H1 (cell line): ENCODE data around the gene PRKAG1. TPM values are rescaled to one million over a fixed set of nuclear protein-coding genes. Genes with fewer than 3 reads are reported as not detected.
A peak's percentile ranks its signal among the peaks of the same experiment; 100 is the strongest.

Experiments used
- CTCF ChIA-PET: fragments of 300-600 bp; sonication (Branson Sonifier 250); formaldehyde crosslinking; loops from one replicate; lab custom pipeline; 2021; ENCODE audit not compliant: partially characterized antibody; lab: Charles Lee
- POLR2A ChIA-PET: fragments of 300-600 bp; sonication (Branson Sonifier 250); formaldehyde crosslinking; loops from one replicate; lab custom pipeline; 2021; ENCODE audit warnings: inconsistent platforms; ENCODE audit not compliant: partially characterized antibody; lab: Charles Lee
- DNase-seq, 2 experiments: peaks; one replicate each; pipeline versions ENCODE4 v3.0.0 to v3.0.0-alpha.2; 2010 to 2022; ENCODE audit warnings: low spot score in 2 of 2, low read depth in 1 of 2, mixed read lengths in 1 of 2
- FAIRE-seq: peaks from 2 replicates; lab custom pipeline; 2011; peaks lifted over from hg19 to GRCh38; lab: Jason Lieb, UNC
- H2AFZ ChIP-seq: 2 replicates; pipeline ENCODE4 v1.8.1; 2012; ENCODE audit warnings: low read length, inconsistent platforms
- H2AK5ac ChIP-seq: 2 replicates; pipeline ENCODE4 v1.6.1; 2013; ENCODE audit warnings: low read depth, low read length
- H2BK120ac ChIP-seq: replicated peaks from 2 replicates; pipeline ENCODE3; 2013; ENCODE audit warnings: low read depth, low read length, inconsistent platforms
- H2BK12ac ChIP-seq: 2 replicates; pipeline ENCODE4 v1.6.1; 2013; ENCODE audit warnings: low read depth, low read length
- H2BK15ac ChIP-seq: 2 replicates; pipeline ENCODE4 v1.6.1; 2013; ENCODE audit warnings: low read length
- H2BK20ac ChIP-seq: 2 replicates; pipeline ENCODE4 v1.6.1; 2013; ENCODE audit warnings: low read length
- H2BK5ac ChIP-seq: 2 replicates; pipeline ENCODE4 v1.6.1; 2013; ENCODE audit warnings: low read depth, low read length
- H3K14ac ChIP-seq: 2 replicates; pipeline ENCODE4 v1.6.1; 2013; ENCODE audit warnings: inconsistent platforms; ENCODE audit not compliant: insufficient read length
- H3K18ac ChIP-seq: 2 replicates; pipeline ENCODE4 v1.6.1; 2013; ENCODE audit warnings: low read length; ENCODE audit errors: extremely low read depth
- H3K23ac ChIP-seq: 2 replicates; pipeline ENCODE4 v1.6.1; 2013; ENCODE audit warnings: inconsistent platforms; ENCODE audit not compliant: insufficient read length
- H3K23me2 ChIP-seq: 2 replicates; pipeline ENCODE4 v1.6.1; 2013; ENCODE audit warnings: low read depth, low read length
- H3K27ac ChIP-seq: 2 replicates; pipeline ENCODE4 v1.6.1; 2011; ENCODE audit warnings: low read depth, low read length, inconsistent platforms
- H3K27me3 ChIP-seq, 4 experiments: replicated peaks in 1 of 4; 1 replicate in 1 of 4; 2 replicates in 3 of 4; pipeline versions ENCODE4 v1.6.1 to v1.8.1; 2011 to 2013; ENCODE audit warnings: low read length in 3 of 4, mild to moderate bottlenecking in 3 of 4, inconsistent platforms in 2 of 4, mixed read lengths in 2 of 4, moderate library complexity in 1 of 4; ENCODE audit not compliant: control insufficient read depth in 3 of 4, insufficient read depth in 3 of 4; ENCODE audit errors: extremely low read depth in 1 of 4
- H3K36me3 ChIP-seq, 4 experiments: 2 replicates each; pipeline versions ENCODE4 v1.6.1 to v1.8.1; 2011 to 2013; ENCODE audit warnings: mild to moderate bottlenecking in 4 of 4, low read length in 3 of 4, moderate library complexity in 2 of 4, control low read depth in 1 of 4, inconsistent platforms in 1 of 4; ENCODE audit not compliant: insufficient read depth in 4 of 4, control insufficient read depth in 2 of 4
- H3K4ac ChIP-seq: replicated peaks from 2 replicates; pipeline ENCODE3; 2013; ENCODE audit warnings: low read length, low read depth, mixed read lengths, inconsistent platforms; ENCODE audit not compliant: insufficient read length
- H3K4me1 ChIP-seq, 4 experiments: replicated peaks in 1 of 4; 1 replicate in 1 of 4; 2 replicates in 3 of 4; pipeline versions ENCODE4 v1.6.1 to v1.8.1; 2011 to 2013; ENCODE audit warnings: low read length in 3 of 4, inconsistent platforms in 2 of 4, mixed read lengths in 1 of 4; ENCODE audit not compliant: insufficient read depth in 4 of 4, control insufficient read depth in 3 of 4
- H3K4me2 ChIP-seq, 2 experiments: 2 replicates each; pipeline versions ENCODE4 v1.6.1 to v1.8.1; 2011 to 2013; ENCODE audit warnings: low read depth in 2 of 2, low read length in 2 of 2, control low read depth in 1 of 2, inconsistent platforms in 1 of 2, mild to moderate bottlenecking in 1 of 2; ENCODE audit not compliant: insufficient read depth in 1 of 2
- H3K4me3 ChIP-seq, 4 experiments: fragments of 200-600, 300-600 bp in 1 of 4; sonication (generic), shearing (Covaris generic), sonication (Bioruptor Twin) in 1 of 4; 2 replicates each; pipeline versions ENCODE4 v1.5.1 to v1.8.1; 2011 to 2016; ENCODE audit warnings: low read length in 4 of 4, low read depth in 3 of 4, control low read depth in 2 of 4, inconsistent platforms in 2 of 4, mild to moderate bottlenecking in 2 of 4, mixed read lengths in 1 of 4, moderate library complexity in 1 of 4; ENCODE audit not compliant: insufficient read depth in 2 of 4; ENCODE audit errors: extremely low read depth in 1 of 4
- H3K56ac ChIP-seq: replicated peaks from 2 replicates; pipeline ENCODE3; 2013; ENCODE audit warnings: low read depth, mild to moderate bottlenecking, mixed read lengths, low read length, inconsistent platforms; ENCODE audit not compliant: insufficient read length
- H3K79me1 ChIP-seq: 2 replicates; pipeline ENCODE4 v1.6.1; 2013; ENCODE audit warnings: low read depth, low read length, control low read depth
- H3K79me2 ChIP-seq, 2 experiments: 2 replicates each; pipeline versions ENCODE4 v1.6.1 to v1.8.1; 2012 to 2013; ENCODE audit warnings: low read length in 2 of 2, mild to moderate bottlenecking in 2 of 2, inconsistent platforms in 1 of 2; ENCODE audit not compliant: insufficient read depth in 2 of 2, control insufficient read depth in 1 of 2
- H3K9ac ChIP-seq, 4 experiments: replicated peaks in 1 of 4; 1 replicate in 1 of 4; 2 replicates in 3 of 4; pipeline versions ENCODE4 v1.6.1 to v1.8.1; 2011 to 2013; ENCODE audit warnings: low read depth in 3 of 4, low read length in 3 of 4, control low read depth in 2 of 4, mild to moderate bottlenecking in 2 of 4, moderate library complexity in 2 of 4, inconsistent platforms in 1 of 4; ENCODE audit errors: extremely low read depth in 1 of 4
- H3K9me3 ChIP-seq, 2 experiments: 2 replicates each; pipeline versions ENCODE4 v1.6.1 to v1.8.1; 2012 to 2013; ENCODE audit warnings: mild to moderate bottlenecking in 2 of 2, moderate library complexity in 2 of 2, control low read depth in 1 of 2, inconsistent platforms in 1 of 2, low read depth in 1 of 2, low read length in 1 of 2, mixed read lengths in 1 of 2; ENCODE audit not compliant: insufficient read depth in 2 of 2
- H4K20me1 ChIP-seq, 2 experiments: replicated peaks in 1 of 2; 2 replicates each; pipeline versions ENCODE3 to v1.8.1; 2011 to 2013; ENCODE audit warnings: inconsistent platforms in 2 of 2, low read length in 2 of 2, mild to moderate bottlenecking in 1 of 2; ENCODE audit not compliant: insufficient read depth in 2 of 2, control insufficient read depth in 1 of 2
- H4K5ac ChIP-seq: 2 replicates; pipeline ENCODE4 v1.6.1; 2013; ENCODE audit warnings: low read length, low read depth, mixed read lengths, inconsistent platforms; ENCODE audit not compliant: insufficient read length
- H4K8ac ChIP-seq: 2 replicates; pipeline ENCODE4 v1.8.0; 2013; ENCODE audit warnings: mild to moderate bottlenecking, moderate library complexity, low read length, inconsistent platforms; ENCODE audit not compliant: insufficient read depth; ENCODE audit errors: extremely low read depth
- H4K91ac ChIP-seq: replicated peaks from 2 replicates; pipeline ENCODE3; 2013; ENCODE audit warnings: low read length, mixed read lengths, inconsistent platforms; ENCODE audit not compliant: insufficient read length
- CHD1 ChIP-seq: IDR thresholded peaks from 2 replicates; pipeline ENCODE4 v1.6.1; 2012; ENCODE audit warnings: low read depth, low read length, improper control_type of control experiment
- HDAC2 ChIP-seq, 2 experiments: fragments of 300-600 bp in 1 of 2; sonication (generic) in 1 of 2; IDR thresholded peaks; 2 replicates each; pipeline ENCODE4 v1.6.1; 2011 to 2012; ENCODE audit warnings: low read depth in 2 of 2, low read length in 2 of 2, mild to moderate bottlenecking in 2 of 2, moderate library complexity in 2 of 2, borderline replicate concordance in 1 of 2, inconsistent platforms in 1 of 2
- HDAC6 ChIP-seq: IDR thresholded peaks from one replicate; pipeline ENCODE4 v1.7.1; 2012; ENCODE audit warnings: low read depth, mild to moderate bottlenecking, inconsistent platforms, low read length, moderate library complexity
- POU5F1 ChIP-seq: IDR thresholded peaks from 2 replicates; pipeline ENCODE4 v1.6.1; 2011; ENCODE audit warnings: low read depth, mild to moderate bottlenecking, low read length, moderate library complexity
- TEAD4 ChIP-seq: IDR thresholded peaks from 2 replicates; pipeline ENCODE4 v1.6.1; 2012; ENCODE audit warnings: low read depth, low read length, inconsistent platforms, mixed read lengths
- WGBS, 2 experiments: shearing (Covaris generic) in 1 of 2; methylation state at CpG; one replicate each; pipeline versions ENCODE4 v1.1.6 to v1.1.7; 2013 to 2015; ENCODE audit warnings: low lambda C conversion rate in 2 of 2, mixed read lengths in 2 of 2, inconsistent platforms in 1 of 2, low coverage in 1 of 2, missing lambda C conversion rate in 1 of 2; ENCODE audit not compliant: insufficient replicate concordance in 2 of 2, insufficient coverage in 1 of 2, insufficient read length in 1 of 2; ENCODE audit errors: extremely low coverage in 1 of 2, missing lambda C conversion rate in 1 of 2; 5-methylcytosine and 5-hydroxymethylcytosine counted together
- polyA plus RNA-seq, 7 experiments: library from polyadenylated mRNA; depleted of rRNA in 3 of 7; stranded (reverse) in 5 of 7; unstranded in 2 of 7; fragments of >200 nt in 5 of 7; fragments of 200-250 nt in 2 of 7; gene quantifications; 1 replicate in 5 of 7; 2 replicates in 1 of 7; 4 replicates in 1 of 7; pipeline versions ENCODE4 v1.2.1 to v1.2.3, GENCODE V29; 2011 to 2013; ENCODE audit warnings: missing spikeins in 2 of 7, mixed read lengths in 2 of 7
- total RNA-seq: library from RNA; stranded (reverse); fragmentation: NEBNext Ultra II Directional; extraction: Animal tissue kit (Norgen Biotek cat#: 25700); gene quantifications from 2 replicates; pipeline ENCODE4 v1.2.1, GENCODE V29; 2021
- TF ChIP-seq, protein P1 (sequence below): IDR thresholded peaks from 2 replicates; pipeline ENCODE4 v1.6.1; 2011; ENCODE audit warnings: low read length, improper control_type of control experiment
- TF ChIP-seq, protein P2 (sequence below): IDR thresholded peaks from 2 replicates; pipeline ENCODE4 v1.6.1; 2012; ENCODE audit warnings: low read length, inconsistent platforms

The PRKAG1 gene
- total and polyA plus RNA-seq, 2 of the 8 experiments (the other 6 are each of a cell fraction or from before 2014, with no cell fraction given) = 38.6 to 57.5 TPM

DNA sequence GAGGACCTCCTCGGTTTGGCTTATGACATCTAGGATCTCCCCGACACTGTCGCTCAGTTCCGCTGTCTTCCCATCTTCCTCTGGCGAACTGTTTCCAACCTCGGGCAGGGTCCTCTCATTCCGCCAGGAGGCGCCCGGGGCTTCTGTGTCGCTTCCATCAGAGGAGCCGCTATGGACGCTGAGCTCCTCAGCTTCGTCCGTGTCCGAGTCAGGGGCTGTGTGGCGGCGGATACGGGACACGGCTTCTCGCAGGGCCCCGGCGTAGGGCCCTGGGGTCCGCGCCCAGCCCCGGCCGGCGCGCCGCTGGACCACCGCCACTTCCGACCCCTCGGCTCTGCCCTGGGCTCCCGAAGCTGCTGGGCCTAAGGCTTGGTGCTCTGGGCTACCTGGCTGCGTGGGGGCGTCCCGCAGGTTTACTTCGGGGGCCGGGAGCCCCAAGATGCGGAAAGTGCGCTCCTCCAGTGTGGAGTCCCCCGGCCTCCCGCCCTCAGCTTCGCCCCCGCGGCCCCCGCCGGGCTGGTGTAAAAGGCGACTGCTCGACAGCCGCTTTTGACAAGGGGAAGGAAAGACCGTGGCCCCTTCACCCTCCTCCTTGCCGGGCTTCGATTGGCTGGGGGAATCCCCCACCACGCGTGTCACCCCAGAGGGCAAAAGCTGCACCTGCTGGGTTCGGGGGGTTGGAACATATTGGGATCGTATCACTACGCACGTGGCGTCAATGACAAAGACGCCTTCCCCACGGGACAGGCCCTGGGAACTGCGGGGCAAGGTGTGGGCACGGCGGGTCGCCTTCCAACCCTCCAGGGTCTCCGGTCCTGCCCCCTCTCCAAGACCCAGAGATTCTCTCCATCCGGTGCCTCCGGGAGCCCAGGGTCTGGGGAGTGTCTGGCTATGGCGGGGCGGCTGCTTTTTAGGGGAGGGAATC lies 21.5 kb downstream of the PRKAG1 start:
- Histone ChIP-seq H3K56ac (no peak overlapping the region), H3K27me3 (peaks cover 52 to 80% (median 75%) of the 10 kb centered on the region in 4 experiments), H2BK12ac (no peak overlapping the region), H3K27ac (no peak overlapping the region), H4K91ac (no peak overlapping the region), H2AFZ (no peak overlapping the region; the same call in 1 of the 2 replicates), H3K4ac (no peak overlapping the region), H2BK5ac (no peak overlapping the region), H3K79me2 (no peaks in the 10 kb centered on the region), H4K20me1 (peaks cover 0 to 5% of the 10 kb centered on the region in 2 experiments), H4K8ac (peak overlapping the region; percentile 59; the same call in 1 of the 2 replicates), H3K4me1 (peaks cover 10 to 29% (median 16%) of the 10 kb centered on the region in 4 experiments), H2BK15ac (peak overlapping the region; percentile 72; the same call in 1 of the 2 replicates), H3K9ac (no peak overlapping the region), H4K5ac (no peak overlapping the region), H3K4me3 (peak overlapping the region; percentile 37 to 68 (median 56); a peak in 7 of 8 replicates), H3K23me2 (peaks cover 21% of the 10 kb centered on the region; the same call in 1 of the 2 replicates), H2BK120ac (no peak overlapping the region), H3K79me1 (no peaks in the 10 kb centered on the region), H2BK20ac (no peak overlapping the region), H3K23ac (no peak overlapping the region), H3K4me2 (peak overlapping the region; percentile 57 to 81), H3K14ac (no peak overlapping the region), H3K18ac (no peak overlapping the region; the same call in none of the 2 replicates), H3K36me3 (no peaks in the 10 kb centered on the region; a peak in 1 of 8 replicates), H3K9me3 (no peaks in the 10 kb centered on the region), H2AK5ac (no peak overlapping the region)
- FAIRE-seq = no peak
- peak in 1 of 2 experiments; percentile 89 for DNase-seq
- CTCF ChIA-PET = interaction anchor here (0.6 to 31.7 kb wide), 35 partner anchors 9 to 338 kb away, joined by 3 to 1336 read pairs (median 4); partner anchors contain the start of genes ARF3, DDX23, DHH and KMT2D
- WGBS, 2 experiments = 6% methylated on average over 58 of the region's 71 CpGs; no CpG with 5 or more reads in 1 of the 2 experiments
- POLR2A ChIA-PET = interaction anchor here (0.7 to 5.0 kb wide), 12 partner anchors 13 to 134 kb away, joined by 3 to 24 read pairs (median 4); partner anchors contain the start of genes ARF3, PRKAG1, RND1 and TUBA1B
- TF ChIP-seq CHD1 (no peak), TEAD4 (no peak), HDAC2 (IDR thresholded peaks at IDR 0.05; ENCODE audit: borderline replicate concordance in 1 of 2, low read depth in 2 of 2, low read length in 2 of 2) (no peak), POU5F1 (no peak), HDAC6 (no peak)
- TF ChIP-seq, protein P1, sequence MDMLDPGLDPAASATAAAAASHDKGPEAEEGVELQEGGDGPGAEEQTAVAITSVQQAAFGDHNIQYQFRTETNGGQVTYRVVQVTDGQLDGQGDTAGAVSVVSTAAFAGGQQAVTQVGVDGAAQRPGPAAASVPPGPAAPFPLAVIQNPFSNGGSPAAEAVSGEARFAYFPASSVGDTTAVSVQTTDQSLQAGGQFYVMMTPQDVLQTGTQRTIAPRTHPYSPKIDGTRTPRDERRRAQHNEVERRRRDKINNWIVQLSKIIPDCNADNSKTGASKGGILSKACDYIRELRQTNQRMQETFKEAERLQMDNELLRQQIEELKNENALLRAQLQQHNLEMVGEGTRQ = no peak
- TF ChIP-seq, protein P2, sequence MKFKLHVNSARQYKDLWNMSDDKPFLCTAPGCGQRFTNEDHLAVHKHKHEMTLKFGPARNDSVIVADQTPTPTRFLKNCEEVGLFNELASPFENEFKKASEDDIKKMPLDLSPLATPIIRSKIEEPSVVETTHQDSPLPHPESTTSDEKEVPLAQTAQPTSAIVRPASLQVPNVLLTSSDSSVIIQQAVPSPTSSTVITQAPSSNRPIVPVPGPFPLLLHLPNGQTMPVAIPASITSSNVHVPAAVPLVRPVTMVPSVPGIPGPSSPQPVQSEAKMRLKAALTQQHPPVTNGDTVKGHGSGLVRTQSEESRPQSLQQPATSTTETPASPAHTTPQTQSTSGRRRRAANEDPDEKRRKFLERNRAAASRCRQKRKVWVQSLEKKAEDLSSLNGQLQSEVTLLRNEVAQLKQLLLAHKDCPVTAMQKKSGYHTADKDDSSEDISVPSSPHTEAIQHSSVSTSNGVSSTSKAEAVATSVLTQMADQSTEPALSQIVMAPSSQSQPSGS = no peak
